Upper lobe of left lung (tissue), 4 donors: ENCODE measurements around the gene MIPOL1.

ENCODE experiments used
- CTCF ChIP-seq, 6 experiments: fragments of 450-650 bp in 4 of 6; fragments of 200-600 bp in 2 of 6; sonication (generic) in 2 of 6; IDR thresholded peaks; one replicate each; pipeline ENCODE4 v1.5.1; 2016 to 2019; ENCODE audit warnings: antibody characterized with exemption in 6 of 6
- POLR2A ChIP-seq, 4 donors: fragments of 450-650 bp; IDR thresholded peaks; one replicate each; pipeline ENCODE4 v1.5.1; 2016 to 2017; ENCODE audit warnings: antibody characterized with exemption in 4 of 4, mild to moderate bottlenecking in 2 of 4

DNA sequence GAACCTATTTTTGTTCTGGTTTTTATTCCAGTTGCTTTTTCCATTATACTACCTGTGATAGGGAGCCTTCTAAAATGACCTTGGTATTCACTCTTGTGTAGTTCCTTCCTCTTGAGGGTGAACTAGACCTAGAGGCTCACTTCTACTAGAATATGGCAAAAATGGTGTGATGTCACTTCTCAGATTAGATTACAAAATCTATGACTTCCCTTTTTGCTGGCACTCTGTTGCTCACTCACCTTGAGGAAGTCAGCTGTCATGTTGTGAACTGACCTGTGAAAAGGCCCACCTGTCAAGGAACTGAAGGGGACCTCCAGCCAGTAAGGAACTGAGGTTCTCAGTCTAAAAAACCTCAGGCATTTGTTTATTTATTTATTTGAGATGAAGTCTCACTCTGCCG is 5.7 kb downstream of the MIPOL1 start:
- TF ChIP-seq CTCF (IDR thresholded peaks at IDR 0.05), result no peak
- TF ChIP-seq POLR2A (IDR thresholded peaks at IDR 0.05), result no peak
